NCI-H2196 treated with DMSO at 0.1 percent for 48 hours (cell line): Measurements from ENCODE around the gene KCNN3.

Experiments
- DNase-seq: peaks from one replicate; lab custom pipeline; 2025; ENCODE audit not compliant: unreplicated experiment; lab: John Stamatoyannopoulos, UW

KCNN3 gene

DNA sequence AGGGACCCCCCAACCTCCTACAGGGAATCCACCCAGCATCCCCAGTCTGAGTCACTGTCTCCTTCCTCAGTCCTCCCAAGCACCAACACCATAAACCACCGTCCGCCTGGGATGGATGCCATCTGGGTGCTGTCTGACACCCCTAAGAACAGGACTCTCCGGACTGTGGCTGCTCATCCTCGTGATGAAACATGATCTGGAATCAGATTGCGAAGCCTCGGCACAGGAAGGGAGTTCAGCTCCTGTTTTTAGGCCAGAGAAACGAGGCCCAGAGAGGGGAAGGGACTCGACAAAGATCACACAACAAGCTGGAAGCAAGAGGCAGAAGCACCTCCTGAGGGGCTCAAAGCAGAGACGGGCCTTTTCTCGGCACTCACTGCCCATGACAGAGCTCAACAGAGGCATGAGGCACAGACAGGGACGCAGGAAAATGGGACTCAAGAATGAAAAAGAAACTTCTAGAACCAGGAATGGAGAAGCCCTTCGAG, 8.4 kb downstream of the KCNN3 start:
- no peak for DNase-seq

DNA sequence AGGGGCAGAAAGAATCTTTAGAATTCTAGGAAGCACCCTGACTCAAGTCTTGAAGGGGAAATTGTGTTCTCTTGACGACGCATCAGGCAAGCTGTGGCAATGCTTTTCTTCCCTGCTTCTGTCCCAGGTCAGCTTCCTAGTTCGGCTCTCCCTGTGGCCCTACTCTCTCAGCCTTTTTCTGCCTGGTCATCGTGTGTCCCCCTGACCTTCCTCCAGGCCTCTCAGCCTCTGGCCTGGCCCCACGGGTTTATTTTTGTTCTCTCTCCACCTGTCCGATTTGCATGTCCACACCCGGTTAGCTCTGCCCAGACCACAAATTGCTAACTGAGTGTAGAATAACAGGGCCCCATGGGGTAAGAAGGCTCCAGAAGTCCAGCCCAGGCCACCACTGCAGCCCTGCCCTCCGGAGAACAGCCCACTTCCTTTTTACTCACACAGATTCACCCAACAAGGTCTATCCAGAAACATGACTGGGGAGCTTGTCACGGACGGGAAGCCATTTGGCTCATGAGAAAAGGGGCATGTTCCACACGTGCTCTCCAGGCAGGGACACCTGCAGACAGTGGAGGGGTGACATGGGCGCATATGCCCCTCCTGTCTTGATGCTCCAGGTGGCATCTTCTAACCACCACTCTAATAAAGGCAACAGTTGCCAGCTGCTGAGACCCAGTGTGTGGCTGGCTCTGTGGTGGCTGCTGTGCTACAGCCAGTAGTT, 9.8 kb downstream of the KCNN3 start:
- no peak for DNase-seq

DNA sequence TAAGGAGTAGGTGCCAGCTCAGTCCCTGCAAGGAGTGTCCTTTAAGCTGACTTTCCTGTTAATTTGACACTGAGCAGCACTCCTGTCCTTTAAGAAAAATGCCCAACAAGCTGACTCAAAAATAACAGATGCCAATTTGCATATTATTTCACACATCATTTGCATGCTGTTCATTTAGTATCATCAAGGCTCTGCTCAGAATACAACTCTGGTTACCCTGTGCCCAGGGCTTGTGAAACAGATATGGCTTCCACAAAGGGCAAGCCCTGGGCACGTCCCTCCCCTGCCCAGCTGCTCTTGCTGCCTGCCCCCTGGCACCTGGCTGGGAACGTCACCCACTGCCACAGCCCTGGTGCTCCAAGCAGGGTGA, 10.3 kb downstream of the KCNN3 start:
- no peak for DNase-seq

DNA sequence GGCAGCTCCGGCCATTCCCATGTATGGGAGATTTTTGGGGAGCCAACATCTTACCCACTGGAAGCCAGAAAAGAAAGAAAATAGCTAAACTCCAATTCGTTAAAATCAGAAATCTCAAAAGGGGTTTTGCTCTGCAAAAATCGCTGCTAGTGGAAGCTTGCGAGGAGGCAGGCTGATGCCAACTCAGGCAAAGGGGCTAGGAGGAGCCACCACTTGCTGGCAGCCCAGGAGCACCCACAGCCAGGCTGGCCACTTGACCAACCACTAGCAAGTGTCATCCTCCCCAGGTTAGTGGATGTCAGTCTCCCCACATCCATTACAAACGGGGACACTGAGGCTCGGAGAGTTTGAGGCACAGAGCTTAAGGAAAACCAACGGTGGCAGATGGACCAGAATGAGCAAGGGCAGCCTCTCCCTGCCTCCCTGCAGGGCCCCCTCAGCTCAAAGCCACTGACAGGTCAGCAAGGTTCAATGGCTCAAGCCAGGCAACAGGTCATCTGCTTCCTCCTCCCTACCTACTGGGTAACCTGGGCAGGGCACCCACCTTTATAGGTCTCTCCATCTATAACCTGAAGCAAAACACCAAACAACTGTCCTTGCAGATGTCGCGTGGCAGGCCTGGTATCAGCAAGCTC, 10.8 kb downstream of the KCNN3 start:
- no peak for DNase-seq

DNA sequence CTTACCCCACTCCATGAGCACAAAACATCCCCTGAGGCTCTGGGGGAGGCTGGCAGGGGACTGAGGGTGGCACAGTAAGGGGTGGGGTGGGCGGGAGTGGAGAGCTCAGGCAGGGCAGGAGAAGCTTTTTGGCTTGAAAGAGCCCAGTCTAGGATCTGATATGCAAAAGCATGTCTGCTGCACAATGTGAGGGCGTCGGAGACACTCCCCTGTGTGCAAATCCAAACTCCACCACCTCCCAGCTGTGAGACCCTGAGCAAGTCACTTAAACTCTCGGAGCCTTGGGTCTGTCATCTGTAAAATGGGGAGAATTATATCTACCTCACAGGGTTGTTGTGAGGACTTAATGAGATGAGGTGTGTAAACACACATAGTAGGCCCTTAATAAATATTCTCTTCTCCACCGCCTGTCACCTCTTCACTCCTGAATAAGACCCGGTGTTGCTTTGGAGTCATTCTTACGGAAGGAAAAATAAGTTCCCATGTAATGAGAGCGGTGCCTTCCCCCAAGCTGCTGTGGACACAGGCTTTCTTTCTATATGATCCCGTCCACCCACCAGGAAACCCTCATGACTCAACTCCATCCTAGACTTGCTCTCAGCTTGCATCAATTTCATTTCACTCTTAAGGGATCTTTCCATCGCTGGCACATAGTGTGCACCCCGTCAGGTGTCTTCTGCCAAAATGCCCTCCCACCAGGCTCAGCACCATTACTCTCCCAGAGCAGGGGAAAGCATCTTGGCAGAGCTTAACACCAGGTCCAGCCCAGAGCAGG, 12.5 kb downstream of the KCNN3 start:
- no peak for DNase-seq

DNA sequence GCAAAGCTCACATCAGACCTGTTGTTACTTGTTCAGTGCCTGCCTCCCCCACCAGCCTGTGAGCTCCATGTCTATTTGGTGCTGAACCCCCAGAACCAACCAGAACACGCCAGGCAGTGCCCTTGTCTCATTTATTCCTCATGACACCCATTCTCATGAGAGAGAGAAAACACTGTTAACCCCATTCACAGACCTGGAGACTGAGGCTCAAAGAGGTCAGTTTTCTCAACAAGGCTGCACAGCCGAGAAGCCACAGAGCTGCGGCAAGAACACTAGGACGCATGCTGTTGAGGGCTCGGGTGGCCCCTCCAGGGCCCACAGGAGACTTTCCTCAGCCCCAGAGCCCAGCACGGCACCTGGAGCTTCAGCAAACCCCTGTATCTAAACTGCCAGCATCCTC, 13.1 kb downstream of the KCNN3 start:
- DNase-seq, result no peak

DNA sequence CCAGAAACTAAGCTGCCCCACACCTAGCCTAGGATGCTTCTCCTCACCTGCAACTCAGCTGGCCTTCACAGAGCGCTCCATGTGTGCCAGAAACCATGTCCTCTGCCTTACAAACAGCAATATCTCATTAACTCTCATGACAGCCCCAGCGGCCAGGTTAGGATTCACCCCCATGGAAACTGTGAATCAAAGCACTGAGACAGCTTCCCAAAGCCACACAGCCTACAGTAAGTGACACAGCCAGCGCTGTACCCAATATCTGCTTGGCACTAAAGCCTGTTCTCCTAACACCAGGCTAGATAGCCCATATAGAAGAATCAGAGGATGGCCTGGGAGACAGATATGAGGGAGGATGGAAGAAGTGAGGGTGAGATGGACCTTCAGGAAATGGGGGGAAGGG, 13.5 kb downstream of the KCNN3 start:
- no peak for DNase-seq

DNA sequence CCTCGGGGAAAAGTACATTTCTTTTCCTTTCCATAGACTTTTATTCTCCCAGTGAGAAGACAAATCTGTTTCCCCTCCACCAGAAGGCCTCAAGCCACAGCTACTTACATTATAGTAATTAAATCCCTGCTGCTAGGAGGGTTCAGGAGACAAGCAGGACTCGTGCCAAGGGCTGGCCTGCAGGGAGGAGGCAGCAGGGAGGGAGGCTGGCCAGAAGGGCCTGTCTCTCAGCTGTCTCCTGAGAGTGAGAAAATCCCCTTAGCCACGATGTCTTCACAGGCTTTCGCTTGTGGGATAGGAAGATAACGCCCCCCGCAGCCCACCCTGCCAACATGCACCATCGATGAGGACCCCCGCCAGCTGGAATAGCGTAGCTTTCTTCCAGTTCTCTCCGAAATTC, 14.0 kb downstream of the KCNN3 start:
- DNase-seq, result peak; percentile 24

DNA sequence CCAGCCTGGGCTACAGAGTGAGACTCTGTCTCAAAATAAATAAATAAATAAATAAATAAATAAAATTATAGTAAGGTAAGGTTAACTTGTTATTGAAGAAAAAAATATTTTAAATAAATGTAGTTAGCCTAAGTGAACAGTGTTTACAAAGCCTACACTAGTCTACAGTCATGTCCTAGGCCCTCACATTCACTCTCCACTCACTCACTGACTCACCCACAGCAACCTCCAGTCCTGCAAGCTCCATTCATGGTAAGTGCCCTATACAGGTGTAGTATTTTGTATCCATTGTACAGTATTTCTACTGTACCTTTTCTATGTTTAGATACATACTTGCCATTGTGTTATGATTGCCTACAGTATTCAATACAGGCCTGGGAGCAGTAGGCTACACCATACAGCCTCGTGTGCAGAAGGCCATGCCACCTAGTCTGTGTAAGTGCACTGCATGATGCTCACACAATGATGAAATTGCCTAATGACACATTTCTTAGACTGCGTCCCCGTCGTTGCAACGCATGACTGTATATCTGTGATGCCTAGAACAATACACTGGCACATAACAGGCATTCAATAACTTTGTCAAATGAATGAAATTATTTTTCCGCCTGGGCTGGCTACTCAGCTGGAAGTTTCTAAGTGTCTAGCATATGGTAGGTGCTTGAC, 14.8 kb downstream of the KCNN3 start:
- DNase-seq, result no peak

DNA sequence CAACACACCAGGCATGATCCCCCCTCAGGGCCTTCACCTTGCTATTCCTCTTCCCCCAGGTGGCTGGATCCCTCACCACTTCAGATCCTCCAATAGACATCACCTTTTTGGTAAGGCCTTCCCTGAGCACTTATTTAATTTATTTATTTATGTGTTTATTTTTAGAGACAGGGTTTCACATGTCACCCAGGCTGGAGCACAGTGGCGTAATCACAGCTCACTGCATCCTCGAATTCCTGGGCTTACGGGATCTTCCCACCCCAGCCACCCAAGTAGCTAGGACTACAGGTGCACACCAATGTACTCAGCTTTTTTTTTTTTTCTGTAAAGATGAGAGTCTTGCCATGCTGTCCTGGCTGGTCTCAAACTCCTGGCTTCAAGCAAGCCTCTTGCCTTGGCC, 17.2 kb downstream of the KCNN3 start:
- DNase-seq, result no peak

DNA sequence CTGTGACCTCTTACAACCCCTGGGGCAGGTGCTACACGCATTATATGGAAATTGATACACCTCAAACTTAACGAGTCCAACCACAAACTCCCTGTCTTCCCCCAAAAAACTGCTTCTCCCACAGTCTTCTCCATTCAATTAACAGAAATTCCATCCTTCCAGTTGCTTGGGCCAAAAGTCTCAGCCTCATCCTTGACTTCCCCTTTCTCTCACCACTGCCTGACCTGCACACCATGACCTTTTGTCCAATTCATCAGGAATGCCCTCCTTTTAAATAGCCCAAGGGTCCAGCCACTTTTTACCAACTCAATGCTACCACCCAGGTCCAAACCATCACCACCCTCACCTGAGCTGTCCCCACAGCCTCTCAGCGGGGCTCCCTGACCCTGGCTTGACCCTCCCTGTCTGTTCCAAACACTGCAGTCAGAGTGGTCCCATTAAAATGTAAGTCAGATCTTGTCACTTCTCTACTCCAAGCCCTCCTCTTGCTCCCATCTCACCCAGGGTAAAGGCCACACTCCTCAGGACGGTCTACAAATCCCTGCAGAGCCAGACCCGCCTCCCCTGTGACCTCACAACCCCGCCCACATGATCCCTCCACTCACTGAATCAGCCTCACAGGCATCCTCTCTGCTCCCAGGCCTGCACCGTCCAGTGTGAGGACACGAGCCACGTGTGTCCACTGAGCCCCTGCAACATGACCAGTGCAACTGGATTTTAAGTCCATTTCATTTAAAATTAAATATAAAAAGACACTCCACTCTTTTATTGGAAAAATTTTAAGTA, 18.5 kb downstream of the KCNN3 start:
- no peak for DNase-seq

DNA sequence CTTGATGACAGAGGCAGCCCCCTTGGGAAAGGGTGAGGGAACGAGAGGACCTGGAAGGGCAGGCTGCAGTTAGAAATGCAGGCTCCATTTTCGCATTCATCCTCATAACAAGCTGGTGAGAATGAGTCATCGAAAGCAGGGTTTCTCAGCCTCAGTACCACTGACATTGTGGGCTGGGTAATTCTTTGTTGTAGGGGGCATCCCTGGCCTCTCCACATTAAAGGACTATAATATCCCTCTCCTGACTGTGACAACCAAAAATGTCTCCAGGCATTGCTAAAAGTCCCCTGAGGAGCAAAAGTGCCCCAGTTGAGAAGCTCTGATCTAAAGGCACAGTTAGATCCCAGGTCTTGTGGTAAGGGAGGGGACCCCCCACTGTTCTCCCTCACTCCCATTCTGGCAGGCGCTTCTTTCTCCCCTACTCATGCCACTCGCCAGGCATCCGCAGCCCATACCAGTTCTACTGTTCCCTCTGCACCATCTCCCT, 20.4 kb downstream of the KCNN3 start:
- DNase-seq, result no peak

DNA sequence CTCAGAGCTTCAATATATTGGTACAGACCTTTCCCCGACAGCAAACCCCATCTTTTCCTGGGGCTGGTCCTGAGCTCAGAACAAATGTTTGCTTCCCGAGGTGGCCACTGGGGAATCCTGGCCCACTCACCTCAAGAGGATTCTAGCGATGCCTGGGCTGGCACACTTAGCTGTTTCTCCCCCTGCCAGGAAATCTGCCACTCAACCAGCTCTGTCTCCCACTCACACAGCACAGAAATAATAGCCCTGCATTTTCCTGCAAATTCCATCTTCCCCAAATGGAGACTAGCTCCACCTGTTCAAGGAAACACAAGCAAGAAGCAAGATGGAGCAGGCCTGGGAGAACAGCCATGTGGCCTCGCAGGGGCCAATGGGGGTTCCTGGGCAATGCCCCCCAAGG, 21.1 kb downstream of the KCNN3 start:
- no peak for DNase-seq

DNA sequence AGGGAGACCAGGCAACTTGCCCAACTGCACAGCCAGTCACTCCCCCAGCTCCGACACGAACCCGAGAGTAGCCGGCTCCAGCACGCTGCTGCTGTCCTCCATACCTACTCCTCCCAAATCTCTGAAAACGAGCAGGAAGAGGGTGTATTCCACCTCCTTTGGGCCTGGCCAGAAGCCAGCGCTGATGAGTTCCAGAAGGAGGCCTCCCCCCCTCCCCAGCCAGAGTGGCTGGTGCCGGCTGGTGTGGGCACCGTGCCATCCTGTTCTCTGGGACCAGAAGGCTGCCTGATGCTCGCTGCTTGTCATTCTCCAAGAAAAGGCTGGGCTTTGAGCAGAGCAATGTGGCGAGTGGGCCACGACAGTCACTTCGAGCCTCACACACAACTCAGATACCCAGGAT, 22.2 kb downstream of the KCNN3 start:
- peak; percentile 49 for DNase-seq

DNA sequence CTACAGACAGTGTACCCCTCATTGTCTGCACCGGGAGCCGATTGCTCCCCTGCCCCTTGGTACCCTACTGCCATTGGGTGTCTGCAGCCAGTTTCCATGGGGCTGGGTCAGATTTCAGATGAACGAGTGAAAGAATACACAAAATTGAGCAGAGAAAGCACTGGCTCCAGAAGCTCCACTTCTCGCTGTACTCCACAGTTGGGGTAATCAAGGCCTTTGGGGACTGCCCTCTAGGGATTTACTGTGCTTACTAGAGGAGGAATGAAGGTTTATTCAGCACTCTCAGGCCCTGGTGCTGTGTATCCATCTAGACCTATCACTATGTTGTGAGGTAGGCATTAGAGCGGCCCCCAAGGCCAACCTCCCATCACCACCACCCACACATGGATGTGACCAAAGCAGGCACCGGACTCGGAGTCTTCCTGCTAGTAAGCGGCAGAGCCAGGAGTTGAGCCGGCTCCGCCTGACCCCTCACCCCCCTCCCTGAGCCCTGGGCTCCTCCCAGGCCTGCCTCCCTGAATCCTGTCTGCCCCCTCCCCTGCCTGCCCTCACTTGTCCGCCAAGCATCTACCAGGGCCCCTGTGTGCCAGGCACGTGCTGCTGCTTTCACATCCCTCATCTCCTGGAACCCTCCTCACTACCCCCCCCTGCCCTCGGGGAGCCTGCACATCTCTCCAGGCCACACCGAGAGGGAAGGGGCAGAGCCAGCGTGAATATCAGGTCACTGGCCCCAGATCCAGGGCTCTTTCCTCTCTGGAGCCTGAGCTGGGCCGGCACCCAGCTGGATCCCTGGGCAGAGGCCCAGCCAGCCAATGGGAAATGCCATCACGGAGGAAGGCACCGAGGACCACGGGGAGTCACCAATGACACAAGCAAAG, 23.3 kb downstream of the KCNN3 start:
- DNase-seq, result no peak

DNA sequence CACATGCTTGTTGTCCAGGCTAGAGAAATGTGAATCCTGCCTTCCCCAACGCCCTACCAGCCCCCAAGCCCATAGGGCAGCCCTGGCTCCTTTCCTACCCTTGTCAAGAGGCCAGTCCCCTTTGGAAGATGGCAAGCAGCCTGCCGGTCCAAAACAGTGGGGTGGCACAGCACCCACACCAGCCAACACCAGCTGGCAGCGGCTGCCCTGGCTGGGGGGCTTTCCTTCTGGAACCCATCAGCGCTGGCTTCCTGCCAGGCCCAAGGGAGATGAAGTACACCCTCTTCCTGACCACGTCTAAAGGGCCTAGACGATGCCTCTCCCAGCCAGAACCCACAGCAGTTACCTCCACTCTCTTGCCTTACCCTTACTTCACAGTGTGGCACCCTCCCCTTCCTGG, 24.2 kb downstream of the KCNN3 start:
- DNase-seq, result no peak

DNA sequence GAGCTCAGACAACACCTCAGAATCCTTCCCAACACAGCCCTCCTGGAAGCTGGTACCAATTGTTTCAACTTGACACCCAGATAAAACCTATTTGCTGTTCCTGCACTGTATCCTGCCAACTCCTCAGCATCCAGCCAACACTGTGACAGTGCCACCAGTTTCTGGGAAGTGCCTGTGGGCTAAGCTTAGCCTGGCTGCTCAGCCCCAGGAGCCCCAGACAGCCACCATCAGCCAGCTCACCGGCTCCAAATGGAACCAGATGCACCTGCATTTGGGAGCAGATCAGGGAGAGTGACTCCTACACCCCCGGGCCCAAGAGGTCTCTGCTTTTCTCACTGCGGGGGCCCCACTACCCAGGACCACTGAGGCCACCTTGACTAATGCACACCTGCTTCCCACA, 24.9 kb downstream of the KCNN3 start:
- DNase-seq, result no peak

DNA sequence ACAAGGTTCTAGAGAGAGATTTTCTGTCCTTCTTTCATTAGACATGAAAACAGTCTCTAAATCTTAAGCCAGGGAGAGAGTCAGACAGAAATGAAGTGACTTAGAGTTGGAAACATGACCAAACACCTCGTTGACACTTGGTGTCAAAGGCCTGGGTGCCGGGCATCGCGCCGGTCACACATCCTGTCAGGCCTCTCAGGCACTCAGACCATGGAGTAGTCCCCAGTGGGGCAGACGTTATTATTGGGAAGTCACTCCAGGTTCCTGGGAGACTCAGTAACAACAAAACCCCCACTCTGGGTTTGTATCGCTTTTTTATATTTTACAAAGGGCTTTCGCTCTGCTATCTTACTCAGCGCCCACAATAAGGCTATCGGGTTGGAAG, 25.8 kb downstream of the KCNN3 start:
- no peak for DNase-seq

DNA sequence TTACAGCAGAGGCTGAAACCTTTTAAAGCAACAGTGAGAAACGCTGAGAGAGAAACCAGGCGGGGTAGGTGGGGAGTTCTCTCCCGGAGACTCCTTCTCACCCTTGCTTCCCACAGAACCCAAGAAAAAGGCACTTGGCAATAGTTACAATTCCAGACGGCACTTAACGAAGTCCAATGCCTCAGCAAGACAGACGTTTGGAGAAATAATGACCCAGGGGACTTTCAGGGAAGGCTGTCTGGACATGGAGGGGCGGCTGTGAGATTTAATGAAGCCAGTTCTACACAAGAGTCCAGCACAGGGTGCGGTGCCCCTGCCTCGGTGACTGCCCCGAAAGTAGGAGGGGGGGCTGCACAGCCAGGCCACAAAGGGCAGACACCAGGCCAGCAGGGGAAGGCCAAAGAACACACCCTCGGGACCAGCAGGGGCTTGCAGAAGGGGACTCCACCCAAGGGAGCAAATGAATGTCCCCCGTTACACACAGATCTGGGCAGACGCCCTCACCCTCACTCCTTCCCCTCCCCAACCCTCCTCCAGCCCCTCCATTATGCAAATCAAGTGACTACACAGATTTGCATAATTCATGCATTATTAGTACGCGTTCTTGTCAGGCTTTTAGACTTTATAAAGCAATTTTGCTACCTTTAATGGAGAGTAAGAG, 26.3 kb downstream of the KCNN3 start:
- DNase-seq, result no peak
